Astrocyte of the cerebellum (primary cell): Measurements from ENCODE around the gene STAT6.

Source experiments
- DNase-seq: peaks from one replicate; pipeline ENCODE4 v3.0.0-alpha.2; 2011; ENCODE audit warnings: low read depth
- H3K4me3 ChIP-seq: 2 replicates; pipeline ENCODE4 v1.5.1; 2011; ENCODE audit warnings: mild to moderate bottlenecking, low read depth, low read length, moderate library complexity
- CTCF ChIP-seq: IDR thresholded peaks from 2 replicates; pipeline ENCODE4 v1.5.1; 2012; ENCODE audit warnings: low read length, low read depth, moderate library complexity, mild to moderate bottlenecking; ENCODE audit errors: missing control alignments
- in situ Hi-C: cut with HindIII; loops from 2 replicates; pipeline ENCODE4 v1.10.0; 2017; ENCODE audit warnings: low sequenced_read_pairs

Gene STAT6

GRCh38 chr12:57157588-57158173, 46.5 kb upstream of the STAT6 start:
- in situ Hi-C loops: no loop called here

GRCh38 chr12:57156701-57157403, 45.7 kb upstream of the STAT6 start:
- in situ Hi-C loops: no loop called here
- H3K4me3 ChIP-seq: no peak overlapping the region

More at GRCh38 chr12:57157588-57158173, 46.5 kb upstream of the STAT6 start:
- no peak for TF ChIP-seq CTCF
- DNase-seq: no peak
- no peak overlapping the region for H3K4me3 ChIP-seq

DNA sequence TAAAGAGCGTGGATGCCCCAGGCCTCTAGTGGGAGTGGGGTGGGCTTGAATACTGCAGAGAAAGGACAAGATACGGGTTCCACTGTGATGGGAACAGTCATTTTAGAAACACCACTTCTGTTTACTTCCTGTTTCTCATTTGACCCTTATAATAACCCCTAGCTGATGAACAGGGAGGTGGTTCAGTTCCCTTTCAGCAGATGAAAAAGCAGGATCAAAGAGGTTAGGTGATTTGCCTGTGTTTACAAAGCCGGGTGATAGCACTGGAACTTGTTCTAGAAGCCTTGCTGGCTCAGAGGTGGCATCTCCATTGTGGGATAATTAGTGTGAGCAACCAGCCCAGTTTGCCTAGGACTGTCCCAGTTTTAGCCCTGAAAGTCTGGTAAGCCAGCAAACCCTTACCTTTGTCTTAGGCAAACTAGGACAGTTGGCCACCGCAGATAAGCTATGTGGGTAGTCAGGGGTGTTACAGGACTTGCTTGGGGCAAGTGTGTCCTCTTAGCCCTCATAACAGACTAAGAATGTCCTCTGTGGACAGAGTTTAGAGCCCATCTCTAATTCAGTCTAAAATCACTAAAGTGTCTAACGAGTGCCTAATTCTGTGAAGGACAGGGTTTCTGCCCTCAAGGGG, 43.8 kb upstream of the STAT6 start:
- no peak overlapping the region for H3K4me3 ChIP-seq
- no peak for TF ChIP-seq CTCF
- no peak for DNase-seq
- in situ Hi-C loops: no loop called here

More at GRCh38 chr12:57156701-57157403, 45.7 kb upstream of the STAT6 start:
- no peak for DNase-seq
- no peak for TF ChIP-seq CTCF

DNA sequence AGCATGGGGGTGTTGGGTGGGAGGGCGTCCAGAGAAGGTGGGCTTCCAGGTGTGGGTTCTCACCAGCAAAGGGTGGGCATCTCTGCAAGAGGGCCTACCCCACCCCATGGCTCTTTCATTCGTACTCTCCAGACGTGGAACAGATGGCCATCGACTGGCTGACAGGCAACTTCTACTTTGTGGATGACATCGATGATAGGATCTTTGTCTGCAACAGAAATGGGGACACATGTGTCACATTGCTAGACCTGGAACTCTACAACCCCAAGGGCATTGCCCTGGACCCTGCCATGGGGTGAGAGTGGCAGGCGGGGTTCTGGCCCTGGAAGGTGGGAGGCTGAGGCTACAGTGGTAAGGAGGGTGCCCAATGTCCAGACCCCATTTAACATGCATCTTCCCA, 42.9 kb upstream of the STAT6 start:
- no peak for TF ChIP-seq CTCF
- in situ Hi-C loops: no loop called here
- H3K4me3 ChIP-seq: no peak overlapping the region
- no peak for DNase-seq

DNA sequence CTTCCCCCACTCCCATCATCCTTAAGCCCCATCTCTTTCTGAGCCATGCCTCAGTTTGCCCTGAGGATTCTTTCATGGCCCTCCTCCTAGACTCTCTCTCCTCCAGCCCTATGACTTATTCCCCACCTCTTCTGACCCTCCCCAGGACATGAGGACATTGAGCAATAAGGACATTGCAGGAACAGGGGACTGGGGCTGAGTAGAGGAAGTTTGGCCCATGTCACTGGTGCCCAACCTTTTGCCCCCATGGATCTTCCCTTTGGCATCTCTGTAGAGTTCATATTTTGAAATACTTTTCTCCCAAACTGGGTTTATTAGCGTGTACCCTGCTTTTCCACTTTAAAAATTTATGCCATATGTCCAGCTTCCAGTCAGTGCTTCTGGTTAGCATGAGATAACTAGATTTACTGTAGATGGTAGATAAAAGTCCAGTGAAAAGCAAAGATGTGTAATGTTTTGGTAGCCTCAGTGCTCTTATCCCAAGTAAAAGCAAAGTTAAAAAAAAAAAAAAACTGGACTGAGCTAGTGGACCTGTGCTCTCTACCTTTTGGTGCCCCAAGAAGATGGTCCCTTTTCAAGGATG, 42.3 kb upstream of the STAT6 start:
- DNase-seq: no peak
- in situ Hi-C loops: no loop called here
- TF ChIP-seq CTCF: no peak
- H3K4me3 ChIP-seq: no peak overlapping the region

GRCh38 chr12:57152639-57153038, 41.5 kb upstream of the STAT6 start:
- DNase-seq: peak; percentile 63
- TF ChIP-seq CTCF: no peak
- in situ Hi-C loops: no loop called here
- no peak overlapping the region for H3K4me3 ChIP-seq
